PC-9 (cell line): Measurements from ENCODE around the gene PLCL2. TPM values are rescaled to one million over a fixed set of nuclear protein-coding genes. Genes with fewer than 3 reads are reported as not detected.

ENCODE experiments used
- BruUV-seq: library from RNA; stranded (reverse); fragments of 400-500 nt; replicated peaks from 2 replicates; lab custom pipeline; 2021; lab: Mats Ljungman, UMichigan
- CTCF ChIA-PET: fragments of 300-600 bp; sonication (Branson Sonifier 250); formaldehyde crosslinking; loops from one replicate; lab custom pipeline; 2022; ENCODE audit warnings: antibody characterized with exemption; lab: Charles Lee
- POLR2A ChIA-PET: fragments of 300-600 bp; sonication (Branson Sonifier 250); formaldehyde crosslinking; loops from one replicate; lab custom pipeline; 2022; ENCODE audit warnings: antibody characterized with exemption; ENCODE audit not compliant: unreplicated experiment; lab: Charles Lee
- DNase-seq, 2 experiments: peaks; one replicate each; pipeline versions ENCODE4 v3.0.0 to v3.0.0-alpha.2; 2015 to 2022; ENCODE audit warnings: mixed read lengths in 1 of 2
- H2AFZ ChIP-seq: fragments of 200-600 bp; sonication (generic); 2 replicates; pipeline ENCODE4 v1.8.1; 2017; ENCODE audit warnings: antibody characterized with exemption
- H3F3A ChIP-seq: fragments of 200-600 bp; sonication (generic); 2 replicates; pipeline ENCODE4 v1.8.1; 2017; ENCODE audit warnings: antibody characterized with exemption, mild to moderate bottlenecking, low read depth; ENCODE audit not compliant: insufficient read depth
- H3K27ac ChIP-seq: fragments of 200-600 bp; sonication (generic); 2 replicates; pipeline ENCODE4 v1.6.1; 2016; ENCODE audit warnings: mixed run types
- H3K27me3 ChIP-seq: fragments of 200-600 bp; sonication (generic); 2 replicates; pipeline ENCODE4 v1.6.1; 2016; ENCODE audit warnings: low read depth, mixed run types; ENCODE audit not compliant: insufficient read depth
- H3K36me3 ChIP-seq: fragments of 200-600 bp; sonication (generic); 2 replicates; pipeline ENCODE4 v1.6.1; 2016; ENCODE audit warnings: low read depth, mixed run types
- H3K4me1 ChIP-seq: fragments of 200-600 bp; sonication (generic); replicated peaks from 2 replicates; pipeline ENCODE4 v1.6.1; 2016; ENCODE audit warnings: mixed run types; ENCODE audit not compliant: insufficient read depth
- H3K4me2 ChIP-seq: fragments of 200-600 bp; sonication (generic); 2 replicates; pipeline ENCODE4 v1.6.1; 2017; ENCODE audit warnings: mixed run types
- H3K4me3 ChIP-seq: fragments of 200-600 bp; sonication (generic); 2 replicates; pipeline ENCODE4 v1.6.1; 2016; ENCODE audit warnings: mixed run types
- H3K79me2 ChIP-seq: fragments of 200-600 bp; sonication (generic); 2 replicates; pipeline ENCODE4 v1.6.1; 2017; ENCODE audit warnings: low read depth, mixed run types
- H3K9me2 ChIP-seq: fragments of 200-600 bp; sonication (generic); 2 replicates; pipeline ENCODE4 v1.8.1; 2017; ENCODE audit warnings: mild to moderate bottlenecking; ENCODE audit not compliant: insufficient read depth
- H3K9me3 ChIP-seq: fragments of 200-600 bp; sonication (generic); 2 replicates; pipeline ENCODE4 v1.8.1; 2016; ENCODE audit warnings: low read depth; ENCODE audit not compliant: insufficient read depth
- H4K20me1 ChIP-seq: fragments of 200-600 bp; sonication (generic); 2 replicates; pipeline ENCODE4 v1.8.1; 2017; ENCODE audit not compliant: insufficient read depth
- EZH2 ChIP-seq: fragments of 200-600 bp; sonication (generic); IDR thresholded peaks from 2 replicates; pipeline ENCODE4 v1.8.0; 2017; ENCODE audit warnings: antibody characterized with exemption, low read depth
- intact Hi-C: fragments of 100-400 bp; cut with micrococcal nuclease; formaldehyde crosslinking; loops from one replicate; pipeline ENCODE4 v1.10.0; 2022; ENCODE audit not compliant: unreplicated experiment
- total RNA-seq: library from RNA; stranded (reverse); gene quantifications from 2 replicates; pipeline ENCODE4 v1.2.3, GENCODE V29; 2021
- TF ChIP-seq, protein P1 (sequence below): fragments of 200-600 bp; sonication (generic); conservative IDR thresholded peaks from 2 replicates; pipeline ENCODE4 v1.6.1; 2017; ENCODE audit warnings: mixed run types, antibody characterized with exemption, mild to moderate bottlenecking, moderate library complexity

Gene PLCL2
- total RNA-seq, 1 experiment from 2014 or later: 4.6 TPM

DNA sequence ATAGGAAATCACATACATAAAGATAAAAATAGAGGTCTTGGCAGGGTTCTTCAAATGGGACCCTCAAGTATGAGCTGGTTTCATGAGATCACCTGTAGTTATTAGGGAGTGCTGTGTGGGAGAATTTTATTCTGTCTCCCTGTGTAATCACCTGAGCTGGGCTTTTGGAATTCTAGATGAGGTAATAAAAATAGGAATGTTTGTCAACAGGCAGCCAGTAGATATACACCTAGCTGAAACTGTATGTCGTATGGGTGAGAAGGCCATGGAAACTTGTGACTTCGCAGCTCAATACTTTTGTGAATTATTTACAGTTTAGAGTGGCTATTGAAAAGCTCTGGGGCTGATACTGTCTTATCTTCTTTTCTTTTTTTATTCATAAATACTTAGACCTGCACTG, 40.5 kb upstream of the PLCL2 start:
- CTCF ChIA-PET: no interaction called here

DNA sequence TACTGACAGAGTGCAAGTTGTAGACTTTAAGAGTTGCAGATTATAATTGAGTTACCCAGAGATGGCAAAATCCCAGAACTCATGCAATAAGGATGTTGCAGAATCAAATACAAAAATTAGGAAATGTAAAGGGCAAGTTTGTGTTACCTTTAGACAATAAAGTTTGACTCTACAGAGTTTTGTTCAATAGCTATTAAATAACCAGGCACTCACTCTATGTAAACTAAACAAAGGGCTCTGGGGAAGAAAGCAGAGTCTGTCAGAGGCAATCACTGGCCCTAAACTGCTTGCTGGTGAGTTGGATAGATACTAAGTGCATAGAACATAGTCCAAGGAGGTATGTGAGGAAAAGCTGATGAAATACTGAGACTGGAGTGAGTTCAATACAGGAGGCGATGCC, 40.0 kb upstream of the PLCL2 start:
- no peaks in the 10 kb centered on the region for H3K79me2 ChIP-seq
- TF ChIP-seq EZH2: no peak
- TF ChIP-seq, protein P1, sequence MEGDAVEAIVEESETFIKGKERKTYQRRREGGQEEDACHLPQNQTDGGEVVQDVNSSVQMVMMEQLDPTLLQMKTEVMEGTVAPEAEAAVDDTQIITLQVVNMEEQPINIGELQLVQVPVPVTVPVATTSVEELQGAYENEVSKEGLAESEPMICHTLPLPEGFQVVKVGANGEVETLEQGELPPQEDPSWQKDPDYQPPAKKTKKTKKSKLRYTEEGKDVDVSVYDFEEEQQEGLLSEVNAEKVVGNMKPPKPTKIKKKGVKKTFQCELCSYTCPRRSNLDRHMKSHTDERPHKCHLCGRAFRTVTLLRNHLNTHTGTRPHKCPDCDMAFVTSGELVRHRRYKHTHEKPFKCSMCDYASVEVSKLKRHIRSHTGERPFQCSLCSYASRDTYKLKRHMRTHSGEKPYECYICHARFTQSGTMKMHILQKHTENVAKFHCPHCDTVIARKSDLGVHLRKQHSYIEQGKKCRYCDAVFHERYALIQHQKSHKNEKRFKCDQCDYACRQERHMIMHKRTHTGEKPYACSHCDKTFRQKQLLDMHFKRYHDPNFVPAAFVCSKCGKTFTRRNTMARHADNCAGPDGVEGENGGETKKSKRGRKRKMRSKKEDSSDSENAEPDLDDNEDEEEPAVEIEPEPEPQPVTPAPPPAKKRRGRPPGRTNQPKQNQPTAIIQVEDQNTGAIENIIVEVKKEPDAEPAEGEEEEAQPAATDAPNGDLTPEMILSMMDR: no peak
- intact Hi-C loops: no loop called here
- ChIA-PET CTCF (no interaction called here), POLR2A (no interaction called here)
- H3F3A ChIP-seq: no peaks in the 10 kb centered on the region
- H3K4me3 ChIP-seq: no peak overlapping the region
- H3K9me3 ChIP-seq: no peaks in the 10 kb centered on the region
- no TSS peak for BruUV-seq
- H4K20me1 ChIP-seq: no peaks in the 10 kb centered on the region
- H3K4me1 ChIP-seq: no peaks in the 10 kb centered on the region
- no peaks in the 10 kb centered on the region for H3K9me2 ChIP-seq
- DNase-seq: no peak
- no peak overlapping the region for H3K27ac ChIP-seq
- H3K36me3 ChIP-seq: no peaks in the 10 kb centered on the region
- H2AFZ ChIP-seq: no peak overlapping the region
- H3K27me3 ChIP-seq: no peaks in the 10 kb centered on the region
- no peak overlapping the region for H3K4me2 ChIP-seq

More for the DNA sequence above, 40.5 kb upstream of the PLCL2 start:
- no peaks in the 10 kb centered on the region for H3K9me3 ChIP-seq
- no peak for TF ChIP-seq EZH2
- TF ChIP-seq, protein P1: no peak
- H3K36me3 ChIP-seq: no peaks in the 10 kb centered on the region
- H3K9me2 ChIP-seq: no peaks in the 10 kb centered on the region
- DNase-seq: no peak
- no peak overlapping the region for H3K4me3 ChIP-seq
- H3K27me3 ChIP-seq: no peaks in the 10 kb centered on the region
- POLR2A ChIA-PET: no interaction called here
- no peaks in the 10 kb centered on the region for H3K4me1 ChIP-seq
- no peak overlapping the region for H3K27ac ChIP-seq
- intact Hi-C loops: no loop called here
- H4K20me1 ChIP-seq: no peaks in the 10 kb centered on the region
- H2AFZ ChIP-seq: no peak overlapping the region
- BruUV-seq: no TSS peak
- no peak overlapping the region for H3K4me2 ChIP-seq
- no peaks in the 10 kb centered on the region for H3F3A ChIP-seq
- H3K79me2 ChIP-seq: no peaks in the 10 kb centered on the region

DNA sequence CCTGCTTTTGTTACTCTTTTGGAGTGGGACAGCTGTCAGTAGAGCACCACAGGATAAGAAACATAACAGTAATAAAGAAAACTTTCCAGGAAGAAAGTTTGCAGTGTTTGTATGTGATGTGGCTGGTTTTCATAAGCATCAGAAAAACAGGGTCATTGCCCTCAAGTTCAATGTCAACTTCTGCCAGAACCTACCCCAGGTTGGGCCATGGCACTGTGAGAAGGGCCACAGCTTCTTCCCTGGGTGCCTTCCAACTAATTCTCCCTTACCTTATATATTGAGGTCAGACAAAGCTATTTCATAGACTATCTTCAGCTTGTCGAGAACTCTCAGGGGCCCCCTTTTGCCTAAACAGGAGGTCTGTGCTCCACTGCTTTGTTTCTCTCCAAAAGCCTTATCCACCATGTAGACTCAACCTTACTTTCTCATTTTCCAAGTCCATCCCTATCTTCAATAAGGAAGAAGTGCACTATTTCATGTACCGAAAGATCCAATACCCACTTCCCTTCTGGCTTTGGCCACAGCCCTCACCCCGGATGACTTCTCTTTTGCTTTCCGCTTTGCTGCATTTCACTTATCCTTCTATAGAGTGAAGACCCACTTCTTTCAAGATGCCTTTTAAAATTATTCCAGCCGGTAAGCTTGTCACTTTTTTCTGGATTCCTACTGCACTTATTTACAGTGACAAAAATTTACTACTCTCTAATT, 38.2 kb upstream of the PLCL2 start:
- Histone ChIP-seq H3K4me1 (no peaks in the 10 kb centered on the region), H3K4me3 (no peak overlapping the region), H3K27ac (no peak overlapping the region), H3F3A (no peaks in the 10 kb centered on the region), H3K9me2 (no peaks in the 10 kb centered on the region), H4K20me1 (no peaks in the 10 kb centered on the region), H3K36me3 (no peaks in the 10 kb centered on the region), H2AFZ (no peak overlapping the region), H3K27me3 (no peaks in the 10 kb centered on the region), H3K79me2 (no peaks in the 10 kb centered on the region), H3K4me2 (no peak overlapping the region), H3K9me3 (no peaks in the 10 kb centered on the region)
- POLR2A ChIA-PET: no interaction called here
- DNase-seq: no peak
- BruUV-seq: no TSS peak
- intact Hi-C loops: no loop called here
- CTCF ChIA-PET: no interaction called here
- TF ChIP-seq, protein P1: no peak
- TF ChIP-seq EZH2: no peak
